GM23338 (cell line): ENCODE data around the gene NET1. TPM values are rescaled to one million over a fixed set of nuclear protein-coding genes. Genes with fewer than 3 reads are reported as not detected.

Source experiments
- ATAC-seq: fragments of 200-7000 bp; cut with Tn5 transposase; 3 replicates; pipeline ENCODE4 v1.9.1; 2020
- DNase-seq: peaks from one replicate; pipeline ENCODE4 v3.0.0-alpha.2; 2015; ENCODE audit warnings: low spot score
- H2AFZ ChIP-seq: fragments of 200-600 bp; sonication (generic); 2 replicates; pipeline ENCODE4 v1.8.0; 2016; ENCODE audit warnings: antibody characterized with exemption, mild to moderate bottlenecking, moderate library complexity
- H3F3A ChIP-seq: fragments of 200-600 bp; sonication (generic); replicated peaks from 2 replicates; pipeline ENCODE4 v1.8.0; 2017; ENCODE audit warnings: antibody characterized with exemption, mixed run types, low read depth
- H3K27ac ChIP-seq: fragments of 200-600 bp; sonication (generic); 2 replicates; pipeline ENCODE4 v1.6.1; 2016; ENCODE audit warnings: low read depth
- H3K27me3 ChIP-seq: fragments of 200-600 bp; sonication (generic); 2 replicates; pipeline ENCODE4 v1.8.0; 2016; ENCODE audit warnings: mild to moderate bottlenecking, mixed run types, moderate library complexity; ENCODE audit not compliant: insufficient read depth
- H3K36me3 ChIP-seq: fragments of 200-600 bp; sonication (generic); 2 replicates; pipeline ENCODE4 v1.8.0; 2016; ENCODE audit warnings: mild to moderate bottlenecking; ENCODE audit not compliant: insufficient read depth
- H3K4me1 ChIP-seq: fragments of 200-600 bp; sonication (generic); 2 replicates; pipeline ENCODE4 v1.8.0; 2016; ENCODE audit warnings: mild to moderate bottlenecking, moderate library complexity; ENCODE audit not compliant: insufficient read depth
- H3K4me2 ChIP-seq: fragments of 200-600 bp; sonication (generic); 2 replicates; pipeline ENCODE4 v1.7.1; 2017; ENCODE audit warnings: mixed run types
- H3K4me3 ChIP-seq: fragments of 200-600 bp; sonication (generic); 2 replicates; pipeline ENCODE4 v1.6.1; 2016; ENCODE audit warnings: mixed run types
- H3K79me2 ChIP-seq: fragments of 200-600 bp; sonication (generic); replicated peaks from 2 replicates; pipeline ENCODE4 v1.8.0; 2017; ENCODE audit warnings: mild to moderate bottlenecking; ENCODE audit not compliant: insufficient read depth
- H3K9me2 ChIP-seq: fragments of 200-600 bp; sonication (generic); 2 replicates; pipeline ENCODE4 v1.8.0; 2017; ENCODE audit not compliant: insufficient read depth
- H4K20me1 ChIP-seq: fragments of 200-600 bp; sonication (generic); replicated peaks from 2 replicates; pipeline ENCODE4 v1.8.0; 2017; ENCODE audit warnings: mild to moderate bottlenecking; ENCODE audit not compliant: insufficient read depth
- H3K27ac Mint-ChIP-seq: 2 replicates; pipeline ENCODE4 v1.8.0; 2020; ENCODE audit warnings: inconsistent platforms, mild to moderate bottlenecking, moderate library complexity, mixed read lengths
- H3K27me3 Mint-ChIP-seq: 3 replicates; pipeline ENCODE4 v1.8.0; 2022; ENCODE audit warnings: low read depth, mild to moderate bottlenecking, moderate library complexity, mixed read lengths, inconsistent platforms; ENCODE audit not compliant: insufficient read depth, poor library complexity
- H3K36me3 Mint-ChIP-seq: 3 replicates; pipeline ENCODE4 v1.8.0; 2021; ENCODE audit warnings: low read depth, mild to moderate bottlenecking, inconsistent platforms, moderate library complexity, mixed read lengths
- H3K4me1 Mint-ChIP-seq: 3 replicates; pipeline ENCODE4 v1.8.0; 2020; ENCODE audit warnings: mild to moderate bottlenecking, inconsistent platforms, mixed read lengths
- H3K4me3 Mint-ChIP-seq: 3 replicates; pipeline ENCODE4 v1.8.0; 2021; ENCODE audit warnings: moderate library complexity, mild to moderate bottlenecking, inconsistent platforms, mixed read lengths
- H3K9me3 Mint-ChIP-seq: 3 replicates; pipeline ENCODE4 v1.8.0; 2020; ENCODE audit warnings: moderate library complexity, mild to moderate bottlenecking, inconsistent platforms, mixed read lengths
- CREB1 ChIP-seq: fragments of 250-450 bp; sonication (Bioruptor Pico); IDR thresholded peaks from 2 replicates; pipeline ENCODE4 v1.5.0; 2020; ENCODE audit warnings: low read depth, mild to moderate bottlenecking, moderate library complexity
- EZH2 ChIP-seq: fragments of 200-600 bp; sonication (generic); IDR thresholded peaks from one replicate; pipeline ENCODE4 v1.8.0; 2017; ENCODE audit warnings: antibody characterized with exemption, mild to moderate bottlenecking, low read depth; ENCODE audit not compliant: unreplicated experiment
- EZH2phosphoT487 ChIP-seq: fragments of 200-600 bp; sonication (generic); IDR thresholded peaks from one replicate; pipeline ENCODE4 v1.8.1; 2018; ENCODE audit warnings: antibody characterized with exemption; ENCODE audit not compliant: unreplicated experiment
- JUNB ChIP-seq: IDR thresholded peaks from one replicate; pipeline ENCODE4 v1.6.1; 2016; ENCODE audit warnings: antibody characterized with exemption; ENCODE audit not compliant: unreplicated experiment
- NANOG ChIP-seq: IDR thresholded peaks from 2 replicates; pipeline ENCODE4 v1.6.1; 2016; ENCODE audit warnings: antibody characterized with exemption, borderline replicate concordance
- POLR2AphosphoS5 ChIP-seq: IDR thresholded peaks from 2 replicates; pipeline ENCODE4 v1.6.1; 2016; ENCODE audit warnings: antibody characterized with exemption, low read depth
- STAT1 ChIP-seq: IDR thresholded peaks from one replicate; pipeline ENCODE4 v1.6.1; 2016; ENCODE audit warnings: antibody characterized with exemption; ENCODE audit not compliant: unreplicated experiment
- ZNF114 ChIP-seq: fragments of 250-450 bp; sonication (Bioruptor Pico); IDR thresholded peaks from 2 replicates; pipeline ENCODE4 v1.5.0; 2020; ENCODE audit warnings: mild to moderate bottlenecking, moderate library complexity
- ZNF331 ChIP-seq: fragments of 250-450 bp; sonication (Bioruptor Pico); IDR thresholded peaks from 2 replicates; pipeline ENCODE4 v1.5.0; 2020; ENCODE audit warnings: low read depth, mild to moderate bottlenecking, moderate library complexity
- polyA plus RNA-seq: library from polyadenylated mRNA; unstranded; fragments of >200 nt; fragmentation: Nextera tagmentation; extraction: Ambion mirVana; gene quantifications from 2 replicates; pipeline ENCODE4 v1.2.1, GENCODE V29; 2016
- total RNA-seq: library from RNA; depleted of rRNA; stranded (reverse); fragments of >200 nt; shearing (Covaris generic); gene quantifications from 2 replicates; pipeline ENCODE4 v1.2.3, GENCODE V29; 2014
- TF ChIP-seq, protein P1 (sequence below): IDR thresholded peaks from one replicate; pipeline ENCODE4 v1.6.1; 2018; ENCODE audit warnings: antibody characterized with exemption; ENCODE audit not compliant: unreplicated experiment
- TF ChIP-seq, protein P2 (sequence below), 2 experiments: fragments of 200-600 bp in 1 of 2; sonication (generic) in 1 of 2; conservative IDR thresholded peaks; 2 replicates each; pipeline versions ENCODE4 v1.5.1 to v1.6.1; 2016 to 2017; ENCODE audit warnings: antibody characterized with exemption in 2 of 2, low read depth in 2 of 2, mild to moderate bottlenecking in 2 of 2, moderate library complexity in 1 of 2
- TF ChIP-seq, protein P3 (sequence below): fragments of 250-450 bp; sonication (Bioruptor Pico); IDR thresholded peaks from 2 replicates; pipeline ENCODE4 v1.5.0; 2020; ENCODE audit warnings: mild to moderate bottlenecking, moderate library complexity
- TF ChIP-seq, protein P4 (sequence below): IDR thresholded peaks from 2 replicates; pipeline ENCODE4 v1.6.1; 2016; ENCODE audit warnings: antibody characterized with exemption

NET1 gene
- total and polyA plus RNA-seq, 2 experiments from 2014 or later = 47.9 to 93.9 TPM

DNA sequence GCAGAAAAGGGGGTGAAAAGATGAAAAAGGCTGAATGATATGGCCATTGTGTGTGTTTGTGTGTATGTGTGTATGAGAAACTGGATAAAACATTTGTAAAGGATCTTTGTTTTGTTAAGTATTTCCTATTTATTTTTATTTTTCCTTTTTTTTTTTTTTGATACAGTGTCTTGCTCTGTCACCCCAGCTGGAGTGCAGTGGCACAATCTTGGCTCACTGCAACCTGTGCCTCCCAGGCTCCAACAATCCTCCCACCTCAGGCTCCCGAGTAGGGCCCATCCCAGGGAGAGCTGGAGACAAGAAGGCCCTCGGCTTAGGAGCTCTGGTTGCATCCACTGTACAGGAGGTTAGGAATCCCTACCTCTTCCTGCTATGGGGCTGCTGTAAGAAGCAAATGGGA lies 93.9 kb downstream of the NET1 start:
- H3K27me3 Mint-ChIP-seq = no peaks in the 10 kb centered on the region
- TF ChIP-seq STAT1 (no peak), NANOG (no peak), ZNF114 (CRISPR knock-in tag) (no peak), ZNF331 (CRISPR knock-in tag) (no peak), POLR2AphosphoS5 (no peak), EZH2phosphoT487 (no peak), CREB1 (CRISPR knock-in tag) (no peak), EZH2 (no peak), JUNB (no peak)
- TF ChIP-seq, protein P1, sequence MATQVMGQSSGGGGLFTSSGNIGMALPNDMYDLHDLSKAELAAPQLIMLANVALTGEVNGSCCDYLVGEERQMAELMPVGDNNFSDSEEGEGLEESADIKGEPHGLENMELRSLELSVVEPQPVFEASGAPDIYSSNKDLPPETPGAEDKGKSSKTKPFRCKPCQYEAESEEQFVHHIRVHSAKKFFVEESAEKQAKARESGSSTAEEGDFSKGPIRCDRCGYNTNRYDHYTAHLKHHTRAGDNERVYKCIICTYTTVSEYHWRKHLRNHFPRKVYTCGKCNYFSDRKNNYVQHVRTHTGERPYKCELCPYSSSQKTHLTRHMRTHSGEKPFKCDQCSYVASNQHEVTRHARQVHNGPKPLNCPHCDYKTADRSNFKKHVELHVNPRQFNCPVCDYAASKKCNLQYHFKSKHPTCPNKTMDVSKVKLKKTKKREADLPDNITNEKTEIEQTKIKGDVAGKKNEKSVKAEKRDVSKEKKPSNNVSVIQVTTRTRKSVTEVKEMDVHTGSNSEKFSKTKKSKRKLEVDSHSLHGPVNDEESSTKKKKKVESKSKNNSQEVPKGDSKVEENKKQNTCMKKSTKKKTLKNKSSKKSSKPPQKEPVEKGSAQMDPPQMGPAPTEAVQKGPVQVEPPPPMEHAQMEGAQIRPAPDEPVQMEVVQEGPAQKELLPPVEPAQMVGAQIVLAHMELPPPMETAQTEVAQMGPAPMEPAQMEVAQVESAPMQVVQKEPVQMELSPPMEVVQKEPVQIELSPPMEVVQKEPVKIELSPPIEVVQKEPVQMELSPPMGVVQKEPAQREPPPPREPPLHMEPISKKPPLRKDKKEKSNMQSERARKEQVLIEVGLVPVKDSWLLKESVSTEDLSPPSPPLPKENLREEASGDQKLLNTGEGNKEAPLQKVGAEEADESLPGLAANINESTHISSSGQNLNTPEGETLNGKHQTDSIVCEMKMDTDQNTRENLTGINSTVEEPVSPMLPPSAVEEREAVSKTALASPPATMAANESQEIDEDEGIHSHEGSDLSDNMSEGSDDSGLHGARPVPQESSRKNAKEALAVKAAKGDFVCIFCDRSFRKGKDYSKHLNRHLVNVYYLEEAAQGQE = no peak
- TF ChIP-seq, protein P2, sequence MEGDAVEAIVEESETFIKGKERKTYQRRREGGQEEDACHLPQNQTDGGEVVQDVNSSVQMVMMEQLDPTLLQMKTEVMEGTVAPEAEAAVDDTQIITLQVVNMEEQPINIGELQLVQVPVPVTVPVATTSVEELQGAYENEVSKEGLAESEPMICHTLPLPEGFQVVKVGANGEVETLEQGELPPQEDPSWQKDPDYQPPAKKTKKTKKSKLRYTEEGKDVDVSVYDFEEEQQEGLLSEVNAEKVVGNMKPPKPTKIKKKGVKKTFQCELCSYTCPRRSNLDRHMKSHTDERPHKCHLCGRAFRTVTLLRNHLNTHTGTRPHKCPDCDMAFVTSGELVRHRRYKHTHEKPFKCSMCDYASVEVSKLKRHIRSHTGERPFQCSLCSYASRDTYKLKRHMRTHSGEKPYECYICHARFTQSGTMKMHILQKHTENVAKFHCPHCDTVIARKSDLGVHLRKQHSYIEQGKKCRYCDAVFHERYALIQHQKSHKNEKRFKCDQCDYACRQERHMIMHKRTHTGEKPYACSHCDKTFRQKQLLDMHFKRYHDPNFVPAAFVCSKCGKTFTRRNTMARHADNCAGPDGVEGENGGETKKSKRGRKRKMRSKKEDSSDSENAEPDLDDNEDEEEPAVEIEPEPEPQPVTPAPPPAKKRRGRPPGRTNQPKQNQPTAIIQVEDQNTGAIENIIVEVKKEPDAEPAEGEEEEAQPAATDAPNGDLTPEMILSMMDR (conservative IDR thresholded peaks at IDR 0.05; ENCODE audit: low read depth in 2 of 2) = no peak
- TF ChIP-seq, protein P3, sequence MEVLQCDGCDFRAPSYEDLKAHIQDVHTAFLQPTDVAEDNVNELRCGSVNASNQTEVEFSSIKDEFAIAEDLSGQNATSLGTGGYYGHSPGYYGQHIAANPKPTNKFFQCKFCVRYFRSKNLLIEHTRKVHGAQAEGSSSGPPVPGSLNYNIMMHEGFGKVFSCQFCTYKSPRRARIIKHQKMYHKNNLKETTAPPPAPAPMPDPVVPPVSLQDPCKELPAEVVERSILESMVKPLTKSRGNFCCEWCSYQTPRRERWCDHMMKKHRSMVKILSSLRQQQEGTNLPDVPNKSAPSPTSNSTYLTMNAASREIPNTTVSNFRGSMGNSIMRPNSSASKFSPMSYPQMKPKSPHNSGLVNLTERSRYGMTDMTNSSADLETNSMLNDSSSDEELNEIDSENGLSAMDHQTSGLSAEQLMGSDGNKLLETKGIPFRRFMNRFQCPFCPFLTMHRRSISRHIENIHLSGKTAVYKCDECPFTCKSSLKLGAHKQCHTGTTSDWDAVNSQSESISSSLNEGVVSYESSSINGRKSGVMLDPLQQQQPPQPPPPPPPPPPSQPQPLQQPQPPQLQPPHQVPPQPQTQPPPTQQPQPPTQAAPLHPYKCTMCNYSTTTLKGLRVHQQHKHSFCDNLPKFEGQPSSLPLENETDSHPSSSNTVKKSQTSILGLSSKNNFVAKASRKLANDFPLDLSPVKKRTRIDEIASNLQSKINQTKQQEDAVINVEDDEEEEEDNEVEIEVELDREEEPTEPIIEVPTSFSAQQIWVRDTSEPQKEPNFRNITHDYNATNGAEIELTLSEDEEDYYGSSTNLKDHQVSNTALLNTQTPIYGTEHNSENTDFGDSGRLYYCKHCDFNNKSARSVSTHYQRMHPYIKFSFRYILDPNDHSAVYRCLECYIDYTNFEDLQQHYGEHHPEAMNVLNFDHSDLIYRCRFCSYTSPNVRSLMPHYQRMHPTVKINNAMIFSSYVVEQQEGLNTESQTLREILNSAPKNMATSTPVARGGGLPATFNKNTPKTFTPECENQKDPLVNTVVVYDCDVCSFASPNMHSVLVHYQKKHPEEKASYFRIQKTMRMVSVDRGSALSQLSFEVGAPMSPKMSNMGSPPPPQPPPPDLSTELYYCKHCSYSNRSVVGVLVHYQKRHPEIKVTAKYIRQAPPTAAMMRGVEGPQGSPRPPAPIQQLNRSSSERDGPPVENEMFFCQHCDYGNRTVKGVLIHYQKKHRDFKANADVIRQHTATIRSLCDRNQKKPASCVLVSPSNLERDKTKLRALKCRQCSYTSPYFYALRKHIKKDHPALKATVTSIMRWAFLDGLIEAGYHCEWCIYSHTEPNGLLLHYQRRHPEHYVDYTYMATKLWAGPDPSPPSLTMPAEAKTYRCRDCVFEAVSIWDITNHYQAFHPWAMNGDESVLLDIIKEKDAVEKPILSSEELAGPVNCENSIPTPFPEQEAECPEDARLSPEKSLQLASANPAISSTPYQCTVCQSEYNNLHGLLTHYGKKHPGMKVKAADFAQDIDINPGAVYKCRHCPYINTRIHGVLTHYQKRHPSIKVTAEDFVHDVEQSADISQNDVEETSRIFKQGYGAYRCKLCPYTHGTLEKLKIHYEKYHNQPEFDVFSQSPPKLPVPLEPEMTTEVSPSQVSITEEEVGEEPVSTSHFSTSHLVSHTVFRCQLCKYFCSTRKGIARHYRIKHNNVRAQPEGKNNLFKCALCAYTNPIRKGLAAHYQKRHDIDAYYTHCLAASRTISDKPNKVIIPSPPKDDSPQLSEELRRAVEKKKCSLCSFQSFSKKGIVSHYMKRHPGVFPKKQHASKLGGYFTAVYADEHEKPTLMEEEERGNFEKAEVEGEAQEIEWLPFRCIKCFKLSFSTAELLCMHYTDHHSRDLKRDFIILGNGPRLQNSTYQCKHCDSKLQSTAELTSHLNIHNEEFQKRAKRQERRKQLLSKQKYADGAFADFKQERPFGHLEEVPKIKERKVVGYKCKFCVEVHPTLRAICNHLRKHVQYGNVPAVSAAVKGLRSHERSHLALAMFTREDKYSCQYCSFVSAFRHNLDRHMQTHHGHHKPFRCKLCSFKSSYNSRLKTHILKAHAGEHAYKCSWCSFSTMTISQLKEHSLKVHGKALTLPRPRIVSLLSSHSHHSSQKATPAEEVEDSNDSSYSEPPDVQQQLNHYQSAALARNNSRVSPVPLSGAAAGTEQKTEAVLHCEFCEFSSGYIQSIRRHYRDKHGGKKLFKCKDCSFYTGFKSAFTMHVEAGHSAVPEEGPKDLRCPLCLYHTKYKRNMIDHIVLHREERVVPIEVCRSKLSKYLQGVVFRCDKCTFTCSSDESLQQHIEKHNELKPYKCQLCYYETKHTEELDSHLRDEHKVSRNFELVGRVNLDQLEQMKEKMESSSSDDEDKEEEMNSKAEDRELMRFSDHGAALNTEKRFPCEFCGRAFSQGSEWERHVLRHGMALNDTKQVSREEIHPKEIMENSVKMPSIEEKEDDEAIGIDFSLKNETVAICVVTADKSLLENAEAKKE (CRISPR knock-in tag) = no peak
- TF ChIP-seq, protein P4, sequence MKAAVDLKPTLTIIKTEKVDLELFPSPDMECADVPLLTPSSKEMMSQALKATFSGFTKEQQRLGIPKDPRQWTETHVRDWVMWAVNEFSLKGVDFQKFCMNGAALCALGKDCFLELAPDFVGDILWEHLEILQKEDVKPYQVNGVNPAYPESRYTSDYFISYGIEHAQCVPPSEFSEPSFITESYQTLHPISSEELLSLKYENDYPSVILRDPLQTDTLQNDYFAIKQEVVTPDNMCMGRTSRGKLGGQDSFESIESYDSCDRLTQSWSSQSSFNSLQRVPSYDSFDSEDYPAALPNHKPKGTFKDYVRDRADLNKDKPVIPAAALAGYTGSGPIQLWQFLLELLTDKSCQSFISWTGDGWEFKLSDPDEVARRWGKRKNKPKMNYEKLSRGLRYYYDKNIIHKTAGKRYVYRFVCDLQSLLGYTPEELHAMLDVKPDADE = no peak

More for the DNA sequence above, 93.9 kb downstream of the NET1 start:
- Mint-ChIP-seq H3K27ac (no peak overlapping the region), H3K4me3 (no peak overlapping the region), H3K4me1 (peaks cover 25% of the 10 kb centered on the region), H3K36me3 (no peaks in the 10 kb centered on the region), H3K9me3 (no peaks in the 10 kb centered on the region)
- Histone ChIP-seq H3K36me3 (no peaks in the 10 kb centered on the region), H3K79me2 (no peaks in the 10 kb centered on the region), H3F3A (no peaks in the 10 kb centered on the region), H3K4me3 (no peak overlapping the region), H3K4me2 (no peak overlapping the region), H4K20me1 (no peaks in the 10 kb centered on the region), H3K9me2 (no peaks in the 10 kb centered on the region), H2AFZ (no peak overlapping the region), H3K4me1 (no peaks in the 10 kb centered on the region), H3K27me3 (no peaks in the 10 kb centered on the region), H3K27ac (no peak overlapping the region)
- ATAC-seq = no peak
- DNase-seq = no peak
